Left lung (tissue), 10 donors: ENCODE data around the gene KRT76. TPM values are rescaled to one million over a fixed set of nuclear protein-coding genes. Genes with fewer than 3 reads are reported as not detected.

Source experiments
- ATAC-seq: fragments of 200-7000 bp; cut with Tn5 transposase; one replicate; pipeline ENCODE4 v1.9.1; 2020; ENCODE audit warnings: moderate library complexity
- DNase-seq, 4 donors: peaks; one replicate each; pipeline ENCODE4 v3.0.0-alpha.2; 2013 to 2020
- H3K27ac ChIP-seq, 2 donors: fragments of 200-600 bp; sonication (generic) in 1 of 2; one replicate each; pipeline versions ENCODE4 v1.5.0 to v1.8.0; 2020 to 2021
- H3K27me3 ChIP-seq, 2 donors: fragments of 200-600 bp; sonication (generic) in 1 of 2; one replicate each; pipeline versions ENCODE4 v1.5.0 to v1.8.0; 2020 to 2021
- H3K36me3 ChIP-seq, 2 donors: fragments of 200-600 bp; sonication (generic) in 1 of 2; one replicate each; pipeline versions ENCODE4 v1.5.0 to v1.8.0; 2020 to 2021
- H3K4me1 ChIP-seq, 2 donors: fragments of 200-600 bp; one replicate each; pipeline ENCODE4 v1.8.0; 2021
- H3K4me3 ChIP-seq, 2 donors: fragments of 200-600 bp; sonication (generic) in 1 of 2; one replicate each; pipeline versions ENCODE4 v1.5.0 to v1.8.0; 2020 to 2021; ENCODE audit warnings: mild to moderate bottlenecking in 1 of 2
- H3K9me3 ChIP-seq, 2 donors: fragments of 200-600 bp; sonication (generic) in 1 of 2; one replicate each; pipeline versions ENCODE4 v1.5.0 to v1.8.0; 2020 to 2021
- intact Hi-C, 2 donors: fragments of 100-400 bp; cut with DNase I; formaldehyde crosslinking; loops; one replicate each; pipeline versions ENCODE4 v1.11.2 to v1.14.2; 2022
- polyA plus RNA-seq, 6 donors: library from polyadenylated mRNA; unstranded; fragments of 120-200 nt; gene quantifications; one replicate each; pipeline ENCODE4 v1.2.1, GENCODE V29; 2013; ENCODE audit not compliant: insufficient read length in 6 of 6
- total RNA-seq, 2 donors: library from RNA; stranded (reverse); fragmentation: NEBNext Ultra II Directional; extraction: Animal tissue kit (Norgen Biotek cat#: 25700); gene quantifications; one replicate each; pipeline ENCODE4 v1.2.1, GENCODE V29; 2021
- TF ChIP-seq, protein P1 (sequence below), 2 donors: fragments of 200-600 bp; sonication (generic) in 1 of 2; IDR thresholded peaks; one replicate each; pipeline versions ENCODE4 v1.5.0 to v1.8.0; 2021; ENCODE audit warnings: antibody characterized with exemption in 2 of 2
- donor health status: DM: no; HTN: yes; CAD: no.
- donor health status: DM: no; HTN: no; CAD: no.

KRT76 gene
- total and polyA plus RNA-seq, 8 donors = not detected

- Histone ChIP-seq H3K27me3 (peaks cover 0 to 65% of the 10 kb centered on the region in 2 donors), H3K4me1 (no peaks in the 10 kb centered on the region), H3K36me3 (no peaks in the 10 kb centered on the region), H3K4me3 (no peak overlapping the region), H3K9me3 (no peaks in the 10 kb centered on the region), H3K27ac (no peak overlapping the region)
- intact Hi-C loops = no loop called here
- DNase-seq = peak in 1 of 4 donors; percentile 10
- ATAC-seq = no peak
- TF ChIP-seq, protein P1, sequence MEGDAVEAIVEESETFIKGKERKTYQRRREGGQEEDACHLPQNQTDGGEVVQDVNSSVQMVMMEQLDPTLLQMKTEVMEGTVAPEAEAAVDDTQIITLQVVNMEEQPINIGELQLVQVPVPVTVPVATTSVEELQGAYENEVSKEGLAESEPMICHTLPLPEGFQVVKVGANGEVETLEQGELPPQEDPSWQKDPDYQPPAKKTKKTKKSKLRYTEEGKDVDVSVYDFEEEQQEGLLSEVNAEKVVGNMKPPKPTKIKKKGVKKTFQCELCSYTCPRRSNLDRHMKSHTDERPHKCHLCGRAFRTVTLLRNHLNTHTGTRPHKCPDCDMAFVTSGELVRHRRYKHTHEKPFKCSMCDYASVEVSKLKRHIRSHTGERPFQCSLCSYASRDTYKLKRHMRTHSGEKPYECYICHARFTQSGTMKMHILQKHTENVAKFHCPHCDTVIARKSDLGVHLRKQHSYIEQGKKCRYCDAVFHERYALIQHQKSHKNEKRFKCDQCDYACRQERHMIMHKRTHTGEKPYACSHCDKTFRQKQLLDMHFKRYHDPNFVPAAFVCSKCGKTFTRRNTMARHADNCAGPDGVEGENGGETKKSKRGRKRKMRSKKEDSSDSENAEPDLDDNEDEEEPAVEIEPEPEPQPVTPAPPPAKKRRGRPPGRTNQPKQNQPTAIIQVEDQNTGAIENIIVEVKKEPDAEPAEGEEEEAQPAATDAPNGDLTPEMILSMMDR (IDR thresholded peaks at IDR 0.05) = no peak
Observed at GRCh38 chr12:52730383-52730782, 46.8 kb downstream of the KRT76 start.

- intact Hi-C loops = no loop called here
- no peak for ATAC-seq
Observed at GRCh38 chr12:52729147-52729546, 48.0 kb downstream of the KRT76 start.

DNA sequence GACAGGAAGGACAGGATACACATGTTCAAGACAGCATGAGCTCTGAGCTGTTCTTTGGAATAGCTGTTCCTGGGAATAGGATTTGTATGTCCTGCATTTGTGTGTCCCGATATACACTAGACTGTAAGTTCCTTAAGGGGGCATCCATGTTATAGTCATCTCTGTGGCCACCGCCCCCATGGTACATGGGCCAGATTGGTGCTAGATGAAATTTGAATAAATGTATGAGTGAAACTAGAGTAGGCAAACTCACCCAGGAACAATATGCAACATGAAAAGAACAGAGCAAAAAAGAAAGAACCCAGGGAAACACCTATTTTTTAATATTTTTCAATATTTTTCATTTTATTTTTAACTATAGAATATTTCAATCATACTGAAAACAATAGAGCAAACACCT, 48.8 kb downstream of the KRT76 start:
- Histone ChIP-seq H3K27me3 (peaks cover 0 to 47% of the 10 kb centered on the region in 2 donors), H3K27ac (no peak overlapping the region), H3K4me1 (no peaks in the 10 kb centered on the region), H3K4me3 (no peak overlapping the region), H3K9me3 (no peaks in the 10 kb centered on the region), H3K36me3 (no peaks in the 10 kb centered on the region)
- intact Hi-C loops = no loop called here
- ATAC-seq (no peak), DNase-seq (no peak)
- TF ChIP-seq, protein P1 (IDR thresholded peaks at IDR 0.05) = no peak

More at GRCh38 chr12:52729147-52729546, 48.0 kb downstream of the KRT76 start:
- Histone ChIP-seq H3K4me3 (no peak overlapping the region), H3K36me3 (no peaks in the 10 kb centered on the region), H3K9me3 (no peaks in the 10 kb centered on the region), H3K27ac (no peak overlapping the region), H3K27me3 (peaks cover 0 to 52% of the 10 kb centered on the region in 2 donors), H3K4me1 (no peaks in the 10 kb centered on the region)
- DNase-seq = no peak
- TF ChIP-seq, protein P1 (IDR thresholded peaks at IDR 0.05) = no peak

GRCh38 chr12:52727037-52727436, 50.1 kb downstream of the KRT76 start:
- no peaks in the 10 kb centered on the region for H3K4me1 ChIP-seq
- no peak overlapping the region for H3K4me3 ChIP-seq
- no peaks in the 10 kb centered on the region for H3K9me3 ChIP-seq
- DNase-seq (no peak), ATAC-seq (no peak)
- no peaks in the 10 kb centered on the region for H3K36me3 ChIP-seq
- peaks cover 0 to 44% of the 10 kb centered on the region in 2 donors for H3K27me3 ChIP-seq
- no peak overlapping the region for H3K27ac ChIP-seq
- intact Hi-C loops = no loop called here
- TF ChIP-seq, protein P1 (IDR thresholded peaks at IDR 0.05) = no peak

DNA sequence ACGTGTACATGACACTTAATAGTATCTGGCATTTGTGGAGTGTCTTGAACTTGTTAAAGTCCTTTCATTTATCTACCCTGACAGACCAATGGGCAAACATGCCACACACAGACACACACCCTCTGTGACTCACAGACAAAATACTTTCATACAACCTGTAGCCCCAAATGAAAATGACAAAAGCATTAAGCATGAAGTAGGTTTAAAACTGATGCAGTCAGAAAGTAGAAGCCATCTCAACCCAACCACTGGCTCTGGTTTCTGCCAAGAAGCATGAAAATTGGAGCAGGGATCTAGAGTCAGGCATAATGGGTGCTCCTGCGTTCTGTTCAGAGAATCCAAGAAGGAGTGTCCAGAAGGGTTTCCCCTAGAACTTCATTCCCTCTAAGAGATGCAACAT, 50.7 kb downstream of the KRT76 start:
- ATAC-seq = no peak
- intact Hi-C loops = no loop called here
- TF ChIP-seq, protein P1 (IDR thresholded peaks at IDR 0.05) = no peak

More for the DNA sequence above, 50.7 kb downstream of the KRT76 start:
- Histone ChIP-seq H3K4me3 (no peak overlapping the region), H3K27ac (no peak overlapping the region), H3K9me3 (no peaks in the 10 kb centered on the region), H3K36me3 (no peaks in the 10 kb centered on the region), H3K4me1 (no peaks in the 10 kb centered on the region), H3K27me3 (peaks cover 0 to 43% of the 10 kb centered on the region in 2 donors)
- no peak for DNase-seq
